Activated CD4-positive, alpha-beta memory T cell treated with anti-CD3 and anti-CD28 coated beads for 36 hours (primary cell): ENCODE measurements around the gene ISOC2. TPM values are rescaled to one million over a fixed set of nuclear protein-coding genes. Genes with fewer than 3 reads are reported as not detected.

Source experiments
- CTCF ChIA-PET: fragments of 350-600 bp; sonication (Branson Sonifier 250); formaldehyde crosslinking; loops from one replicate; lab custom pipeline; 2021; ENCODE audit warnings: antibody characterized with exemption, inconsistent platforms; lab: Charles Lee
- POLR2A ChIA-PET: fragments of 350-600 bp; sonication (Branson Sonifier 250); formaldehyde crosslinking; loops from one replicate; lab custom pipeline; 2021; ENCODE audit warnings: antibody characterized with exemption; lab: Charles Lee
- DNase-seq: peaks from one replicate; pipeline ENCODE4 v3.0.0-alpha.2; 2020
- H3K27ac Mint-ChIP-seq: one replicate; pipeline ENCODE4 v1.8.0; 2021; ENCODE audit warnings: mixed read lengths
- H3K27me3 Mint-ChIP-seq: one replicate; pipeline ENCODE4 v1.8.0; 2021; ENCODE audit warnings: mixed read lengths
- H3K36me3 Mint-ChIP-seq: one replicate; pipeline ENCODE4 v1.8.0; 2021; ENCODE audit warnings: mixed read lengths
- H3K4me1 Mint-ChIP-seq: one replicate; pipeline ENCODE4 v1.8.0; 2021; ENCODE audit warnings: low read depth, mixed read lengths
- H3K4me3 Mint-ChIP-seq: one replicate; pipeline ENCODE4 v1.8.0; 2021; ENCODE audit warnings: mild to moderate bottlenecking, mixed read lengths
- H3K9me3 Mint-ChIP-seq: one replicate; pipeline ENCODE4 v1.8.0; 2021; ENCODE audit warnings: mixed read lengths
- intact Hi-C: fragments of 100-400 bp; cut with micrococcal nuclease; formaldehyde crosslinking; loops from one replicate; pipeline ENCODE4 v1.15.1; 2023
- total RNA-seq, 2 experiments: library from RNA; stranded (reverse); gene quantifications; one replicate each; pipeline ENCODE4 v1.2.3, GENCODE V29; 2021

ISOC2 gene
- total RNA-seq, 2 experiments from 2014 or later, result 24.6 to 24.7 TPM

- no peak overlapping the region for H3K27ac Mint-ChIP-seq
- ChIA-PET CTCF (interaction anchor here (3.3 kb wide), 1 partner anchor 22 kb away, joined by 26 read pairs; no protein-coding TSS in a partner anchor), POLR2A (no interaction called here)
- H3K4me1 Mint-ChIP-seq, result peaks cover 25% of the 10 kb centered on the region
- no peak overlapping the region for H3K4me3 Mint-ChIP-seq
- DNase-seq, result no peak
- no peaks in the 10 kb centered on the region for H3K27me3 Mint-ChIP-seq
- intact Hi-C loops, result no loop called here
- H3K36me3 Mint-ChIP-seq, result peaks cover 2% of the 10 kb centered on the region
- no peaks in the 10 kb centered on the region for H3K9me3 Mint-ChIP-seq
Measured at GRCh38 chr19:55482156-55482961, 20.9 kb upstream of the ISOC2 start.

DNA sequence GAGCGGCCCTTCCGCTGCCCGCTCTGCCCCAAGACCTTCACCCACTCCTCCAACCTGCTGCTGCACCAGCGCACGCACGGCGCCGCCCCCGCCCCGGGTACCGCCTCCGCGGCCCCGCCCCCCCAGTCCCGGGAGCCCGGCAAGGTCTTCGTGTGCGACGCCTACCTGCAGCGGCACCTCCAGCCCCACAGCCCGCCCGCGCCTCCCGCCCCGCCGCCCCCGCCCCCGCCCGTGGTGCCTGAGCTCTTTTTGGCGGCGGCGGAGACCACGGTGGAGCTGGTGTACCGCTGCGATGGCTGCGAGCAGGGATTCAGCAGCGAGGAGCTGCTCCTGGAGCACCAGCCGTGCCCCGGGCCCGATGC is 20.3 kb upstream of the ISOC2 start:
- intact Hi-C loops, result no loop called here
- CTCF ChIA-PET, result no interaction called here
- no peak for DNase-seq
- H3K27me3 Mint-ChIP-seq, result no peaks in the 10 kb centered on the region
- POLR2A ChIA-PET, result no interaction called here
- H3K4me3 Mint-ChIP-seq, result no peak overlapping the region
- H3K4me1 Mint-ChIP-seq, result peaks cover 23% of the 10 kb centered on the region
- no peaks in the 10 kb centered on the region for H3K9me3 Mint-ChIP-seq
- H3K27ac Mint-ChIP-seq, result no peak overlapping the region
- peaks cover 2% of the 10 kb centered on the region for H3K36me3 Mint-ChIP-seq

GRCh38 chr19:55481148-55481793 is 19.8 kb upstream of the ISOC2 start:
- POLR2A ChIA-PET, result no interaction called here
- CTCF ChIA-PET, result no interaction called here
- Mint-ChIP-seq H3K4me3 (no peak overlapping the region), H3K9me3 (no peaks in the 10 kb centered on the region), H3K4me1 (peaks cover 23% of the 10 kb centered on the region), H3K36me3 (peaks cover 2% of the 10 kb centered on the region), H3K27ac (no peak overlapping the region), H3K27me3 (no peaks in the 10 kb centered on the region)
- intact Hi-C loops, result no loop called here
- DNase-seq, result no peak

DNA sequence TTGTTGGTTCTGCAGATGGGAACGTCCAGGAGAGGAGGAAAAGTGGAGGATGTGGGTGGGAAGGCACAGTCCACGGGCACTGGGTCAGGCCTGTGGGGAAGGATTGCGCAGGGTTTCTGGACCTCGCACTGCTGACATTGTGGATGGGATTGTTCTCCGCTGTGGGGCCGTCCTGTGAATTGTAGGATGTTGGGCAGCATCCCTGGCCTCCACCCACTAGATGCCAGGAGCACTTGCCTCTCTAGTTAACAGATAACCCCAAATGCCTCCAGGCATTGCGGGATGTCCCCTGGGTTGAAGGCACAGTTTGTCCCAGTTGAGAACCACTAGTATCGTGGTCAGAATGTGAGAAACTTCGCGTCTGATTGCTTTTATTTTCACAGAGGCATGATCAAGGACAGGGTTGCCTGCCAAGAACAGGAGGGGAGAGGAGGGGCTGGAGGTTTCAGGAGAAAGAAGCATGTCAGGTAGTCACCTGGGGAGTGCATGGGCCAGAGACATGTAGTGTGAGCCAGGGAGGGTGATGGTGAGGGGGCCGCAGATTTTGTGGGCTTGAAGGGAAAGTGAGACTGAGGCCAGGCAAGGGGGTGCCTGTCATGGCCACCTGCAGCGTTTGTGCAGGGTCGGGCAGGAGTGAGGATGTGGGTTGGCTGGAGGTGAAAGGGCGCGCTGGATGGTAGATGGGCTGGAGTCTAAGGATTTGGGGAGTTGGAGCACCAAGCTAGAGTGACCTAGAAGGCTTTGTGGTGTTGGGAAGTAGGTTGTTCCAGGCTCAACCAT is 18.2 kb upstream of the ISOC2 start:
- H3K9me3 Mint-ChIP-seq, result no peaks in the 10 kb centered on the region
- DNase-seq, result no peak
- H3K4me1 Mint-ChIP-seq, result peaks cover 19% of the 10 kb centered on the region
- POLR2A ChIA-PET, result no interaction called here
- peaks cover 2% of the 10 kb centered on the region for H3K36me3 Mint-ChIP-seq
- no peak overlapping the region for H3K27ac Mint-ChIP-seq
- CTCF ChIA-PET, result interaction anchor here (2.4 kb wide), 1 partner anchor 12 kb away, joined by 11 read pairs; no protein-coding TSS in a partner anchor
- no peaks in the 10 kb centered on the region for H3K27me3 Mint-ChIP-seq
- H3K4me3 Mint-ChIP-seq, result no peak overlapping the region
- intact Hi-C loops, result loop anchor here (5.0 kb wide), 1 partner anchor 128 kb away; the partner anchor contains the start of gene ZNF865

DNA sequence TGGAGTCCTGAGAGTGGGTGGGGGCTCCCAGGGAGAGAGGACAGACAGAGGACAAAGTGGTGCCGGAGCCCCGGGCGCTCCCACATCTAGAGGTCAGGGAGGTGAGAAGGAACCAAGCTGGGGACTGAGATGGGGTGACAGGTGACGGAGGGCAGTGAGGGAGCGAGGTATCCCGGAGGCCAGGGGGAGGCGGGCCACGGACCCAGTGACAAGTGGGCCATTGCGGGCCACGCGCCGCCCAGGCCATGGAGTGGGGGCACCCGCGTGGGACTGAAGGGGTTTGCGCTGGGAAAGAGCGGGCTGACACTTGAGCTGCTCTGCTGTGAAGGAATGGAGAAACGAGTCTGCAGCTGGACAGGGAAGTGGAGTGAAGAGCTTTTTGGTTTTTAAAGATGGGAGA is 17.6 kb upstream of the ISOC2 start:
- Mint-ChIP-seq H3K4me3 (no peak overlapping the region), H3K27me3 (no peaks in the 10 kb centered on the region), H3K27ac (no peak overlapping the region), H3K36me3 (peaks cover 2% of the 10 kb centered on the region), H3K4me1 (peaks cover 19% of the 10 kb centered on the region), H3K9me3 (no peaks in the 10 kb centered on the region)
- intact Hi-C loops, result loop anchor here (5.0 kb wide), 1 partner anchor 128 kb away; the partner anchor contains the start of gene ZNF865
- ChIA-PET POLR2A (no interaction called here), CTCF (interaction anchor here (2.4 to 3.5 kb wide), 2 partner anchors 12 to 25 kb away, joined by 11 to 21 read pairs; no protein-coding TSS in a partner anchor)
- no peak for DNase-seq

DNA sequence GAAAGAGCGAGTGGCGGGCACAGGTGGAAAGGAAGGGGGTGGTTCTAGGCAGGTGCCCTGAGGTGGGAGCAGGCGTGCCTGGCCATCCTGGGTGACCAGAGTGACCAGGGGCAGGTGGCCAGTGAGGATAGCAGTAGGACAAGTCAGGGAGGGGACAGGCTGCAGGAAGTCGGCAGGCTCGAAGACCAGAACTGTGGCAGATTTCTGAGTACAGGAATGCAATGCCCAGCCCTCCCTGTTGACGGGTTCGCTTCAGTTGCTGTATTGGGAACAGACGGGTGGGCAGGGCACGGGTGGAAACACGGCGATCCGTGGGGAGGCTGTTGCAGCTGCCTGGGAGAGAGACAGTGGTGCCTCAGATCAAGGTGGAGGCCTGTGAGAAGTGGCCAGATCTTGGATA is 16.9 kb upstream of the ISOC2 start:
- no peaks in the 10 kb centered on the region for H3K27me3 Mint-ChIP-seq
- CTCF ChIA-PET, result interaction anchor here (2.4 to 3.5 kb wide), 2 partner anchors 11 to 26 kb away, joined by 11 to 21 read pairs; no protein-coding TSS in a partner anchor
- intact Hi-C loops, result loop anchor here (5.0 kb wide), 1 partner anchor 129 kb away; the partner anchor contains the start of gene ZNF865
- peaks cover 19% of the 10 kb centered on the region for H3K4me1 Mint-ChIP-seq
- H3K27ac Mint-ChIP-seq, result no peak overlapping the region
- H3K9me3 Mint-ChIP-seq, result no peaks in the 10 kb centered on the region
- POLR2A ChIA-PET, result no interaction called here
- H3K36me3 Mint-ChIP-seq, result peaks cover 2% of the 10 kb centered on the region
- no peak for DNase-seq
- H3K4me3 Mint-ChIP-seq, result peak overlapping the region; percentile 55

- Mint-ChIP-seq H3K4me3 (peak overlapping the region; percentile 55), H3K36me3 (peaks cover 2% of the 10 kb centered on the region), H3K9me3 (no peaks in the 10 kb centered on the region), H3K4me1 (peaks cover 19% of the 10 kb centered on the region), H3K27me3 (no peaks in the 10 kb centered on the region), H3K27ac (no peak overlapping the region)
- intact Hi-C loops, result loop anchor here (2.0 to 5.0 kb wide), 5 partner anchors 17 to 1611 kb away; partner anchors contain the start of genes ISOC2, MYADM, PPP6R1 and ZNF787
- no peak for DNase-seq
- ChIA-PET CTCF (interaction anchor here (1.5 to 3.7 kb wide), 5 partner anchors 11 to 154 kb away, joined by 3 to 48 read pairs (median 11); no protein-coding TSS in a partner anchor), POLR2A (interaction anchor here (1.2 kb wide), 1 partner anchor 18 kb away, joined by 3 read pairs; no protein-coding TSS in a partner anchor)
Measured at GRCh38 chr19:55477905-55478304, 16.5 kb upstream of the ISOC2 start.

- H3K4me1 Mint-ChIP-seq, result peaks cover 19% of the 10 kb centered on the region
- ChIA-PET CTCF (interaction anchor here (1.0 to 3.7 kb wide), 14 partner anchors 9 to 388 kb away, joined by 3 to 48 read pairs (median 4); partner anchors contain the start of genes FIZ1, ISOC2, TMEM238 and ZNF865), POLR2A (interaction anchor here (0.5 to 2.2 kb wide), 12 partner anchors 10 to 217 kb away, joined by 3 to 23 read pairs (median 5); partner anchors contain the start of genes HSPBP1, ISOC2, KMT5C and NAT14)
- H3K27me3 Mint-ChIP-seq, result no peaks in the 10 kb centered on the region
- peak; percentile 99 for DNase-seq
- intact Hi-C loops, result loop anchor here (2.0 to 5.0 kb wide), 5 partner anchors 15 to 1609 kb away; partner anchors contain the start of genes ISOC2, MYADM, PPP6R1 and ZNF787
- H3K4me3 Mint-ChIP-seq, result peak within 1 kb of the TSS; percentile 88
- H3K27ac Mint-ChIP-seq, result peak within 1 kb of the TSS; percentile 91
- H3K9me3 Mint-ChIP-seq, result no peaks in the 10 kb centered on the region
- H3K36me3 Mint-ChIP-seq, result peaks cover 2% of the 10 kb centered on the region
Measured at GRCh38 chr19:55476100-55476775, 14.8 kb upstream of the ISOC2 start, which contains the start of gene ZNF628. Gene ZNF628 (plus strand): TSS chr19:55476617. CDS start chr19:55479911, 3,294 bp downstream.

- no peaks in the 10 kb centered on the region for H3K27me3 Mint-ChIP-seq
- no peaks in the 10 kb centered on the region for H3K9me3 Mint-ChIP-seq
- ChIA-PET POLR2A (no interaction called here), CTCF (interaction anchor here (1.6 to 3.7 kb wide), 3 partner anchors 8 to 158 kb away, joined by 4 to 48 read pairs (median 11); no protein-coding TSS in a partner anchor)
- no peak overlapping the region for H3K4me3 Mint-ChIP-seq
- no peaks in the 10 kb centered on the region for H3K36me3 Mint-ChIP-seq
- H3K27ac Mint-ChIP-seq, result no peak overlapping the region
- DNase-seq, result no peak
- peaks cover 14% of the 10 kb centered on the region for H3K4me1 Mint-ChIP-seq
- intact Hi-C loops, result loop anchor here (5.0 kb wide), 1 partner anchor 133 kb away; the partner anchor contains the start of gene ZNF865
Measured at GRCh38 chr19:55474269-55475265, 13.1 kb upstream of the ISOC2 start.
